Myocyte (in vitro differentiated cells): ENCODE measurements around the gene MYL6B. TPM values are rescaled to one million over a fixed set of nuclear protein-coding genes. Genes with fewer than 3 reads are reported as not detected.
A peak's percentile ranks its signal among the peaks of the same experiment; 100 is the strongest.

ENCODE experiments used
- DNase-seq: peaks from one replicate; pipeline ENCODE4 v3.0.0-alpha.2; 2012; ENCODE audit warnings: low read depth
- total RNA-seq: library from RNA; depleted of rRNA; stranded (reverse); fragments of >200 nt; gene quantifications from 2 replicates; pipeline ENCODE4 v1.2.3, GENCODE V29; 2014

Gene MYL6B
- total RNA-seq, 1 donor from 2014 or later: 3,936 TPM

DNA sequence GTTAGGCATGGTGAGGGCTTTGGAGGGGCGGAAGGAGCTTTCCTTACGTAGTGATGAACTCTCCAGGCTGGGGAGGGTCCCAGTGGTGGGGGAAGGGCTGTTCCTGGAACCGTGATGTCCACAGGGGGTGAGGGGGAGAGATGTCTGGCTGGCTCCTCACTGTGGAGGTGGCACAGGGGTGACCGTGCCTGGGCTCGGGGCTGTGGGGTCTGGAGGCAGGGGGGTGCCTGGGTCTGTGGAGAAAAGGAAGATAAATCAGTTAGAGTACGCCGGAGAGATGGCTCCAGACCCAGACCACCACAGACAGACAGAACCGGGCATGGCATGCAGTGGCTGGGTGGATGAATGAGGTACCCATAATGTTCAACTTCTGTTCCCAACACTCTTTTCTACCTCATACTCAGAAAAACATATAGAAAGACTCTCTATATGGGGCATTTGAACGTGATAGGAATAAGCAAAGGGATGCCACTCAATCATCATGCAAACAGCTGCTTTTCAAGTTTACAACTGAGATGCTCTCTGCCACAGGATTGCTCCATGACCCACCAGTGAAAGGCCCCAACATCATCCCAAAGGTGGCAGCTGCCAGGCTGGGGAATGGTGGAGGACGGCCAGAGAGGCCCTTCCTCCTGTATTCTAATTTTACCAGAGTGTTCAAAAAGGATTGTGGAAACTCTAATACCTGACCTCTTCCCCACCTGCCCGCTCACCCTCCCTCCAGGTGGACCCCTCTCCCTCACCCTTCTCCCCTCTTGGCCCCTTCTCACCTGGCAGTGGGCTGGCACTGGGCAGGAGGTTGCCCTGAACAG lies 11.4 kb downstream of the MYL6B start:
- peak; percentile 60 for DNase-seq

DNA sequence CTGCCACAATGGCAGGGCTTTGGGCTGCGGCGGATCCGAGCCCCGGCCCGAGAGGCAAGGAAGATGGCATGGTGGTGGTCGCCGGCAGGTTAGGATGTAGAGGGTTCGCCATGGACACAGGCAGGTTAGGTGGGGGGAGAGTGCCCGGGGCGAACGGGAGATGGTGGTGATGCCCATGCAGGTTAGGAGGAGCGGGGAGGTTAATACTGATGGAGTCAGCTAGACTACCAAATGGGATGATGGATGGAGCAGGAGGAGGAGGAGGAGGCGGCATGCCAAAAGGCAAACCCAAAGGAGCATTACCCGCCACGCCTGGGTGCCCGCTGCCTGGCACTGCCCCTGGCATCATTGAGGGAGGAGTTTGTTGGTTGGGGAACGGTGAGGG lies 11.9 kb downstream of the MYL6B start:
- peak; percentile 18 for DNase-seq

DNA sequence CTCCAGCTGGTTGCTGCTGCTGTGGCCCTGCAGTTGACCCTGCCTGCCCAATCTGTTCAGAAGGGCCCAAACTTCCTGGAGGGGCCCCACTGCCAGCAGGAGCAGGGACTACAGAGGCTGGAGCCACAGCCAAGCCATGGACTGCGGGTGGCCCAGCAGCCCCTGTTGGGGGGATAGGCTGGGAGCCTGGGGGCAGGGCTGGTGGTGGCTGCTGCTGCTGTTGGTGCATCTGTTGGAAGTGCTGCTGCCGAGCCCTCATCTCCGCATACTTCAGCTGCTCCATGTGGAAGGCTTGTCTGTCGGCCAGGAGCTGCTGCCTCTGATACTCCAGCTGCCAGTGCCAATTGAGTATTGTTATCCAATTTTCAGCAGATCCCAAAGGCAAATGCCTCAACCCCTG lies 13.0 kb downstream of the MYL6B start:
- peak; percentile 82 for DNase-seq

- no peak for DNase-seq
These were observed 16.9 kb downstream of the MYL6B start for GRCh38 chr12:56169229-56169759.

- DNase-seq: no peak
These were observed 20.5 kb downstream of the MYL6B start for GRCh38 chr12:56172839-56173238.

- DNase-seq: no peak
These were observed 26.0 kb downstream of the MYL6B start for GRCh38 chr12:56178347-56178746.

- DNase-seq: no peak
These were observed 34.6 kb downstream of the MYL6B start for GRCh38 chr12:56186957-56187356.

DNA sequence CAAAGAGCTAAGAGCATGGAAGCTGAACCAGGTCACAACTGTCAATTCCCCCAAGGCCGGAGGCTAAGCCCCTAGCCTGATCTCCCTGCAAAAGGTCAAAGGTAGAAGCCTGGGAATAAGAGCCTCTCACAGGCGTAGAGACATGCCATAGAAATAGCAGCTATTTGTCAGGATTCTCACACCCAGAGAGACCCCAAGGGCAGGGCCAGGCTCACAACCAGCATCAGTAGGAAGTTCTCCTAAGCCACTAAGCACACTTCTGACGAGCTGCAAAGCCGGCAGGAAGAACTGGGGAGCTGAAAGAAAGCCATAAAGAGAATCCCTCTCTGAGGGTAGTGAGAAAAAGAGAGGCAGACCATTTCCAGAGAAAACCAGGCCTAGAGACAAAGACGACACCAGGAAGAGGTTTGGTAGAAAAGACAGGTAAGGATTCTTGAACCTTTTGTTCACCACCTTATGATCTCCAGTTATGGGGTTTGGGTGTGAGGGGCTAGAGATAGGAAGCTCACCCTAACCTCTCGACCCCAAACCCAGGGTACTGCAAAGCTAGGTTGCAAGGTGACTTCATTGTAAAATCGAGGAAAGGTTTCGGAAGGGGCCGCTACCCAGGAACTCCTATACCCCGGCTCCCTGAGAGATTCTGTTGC lies 35.9 kb downstream of the MYL6B start:
- DNase-seq: no peak

GRCh38 chr12:56188778-56189098 lies 36.4 kb downstream of the MYL6B start:
- DNase-seq: no peak

DNA sequence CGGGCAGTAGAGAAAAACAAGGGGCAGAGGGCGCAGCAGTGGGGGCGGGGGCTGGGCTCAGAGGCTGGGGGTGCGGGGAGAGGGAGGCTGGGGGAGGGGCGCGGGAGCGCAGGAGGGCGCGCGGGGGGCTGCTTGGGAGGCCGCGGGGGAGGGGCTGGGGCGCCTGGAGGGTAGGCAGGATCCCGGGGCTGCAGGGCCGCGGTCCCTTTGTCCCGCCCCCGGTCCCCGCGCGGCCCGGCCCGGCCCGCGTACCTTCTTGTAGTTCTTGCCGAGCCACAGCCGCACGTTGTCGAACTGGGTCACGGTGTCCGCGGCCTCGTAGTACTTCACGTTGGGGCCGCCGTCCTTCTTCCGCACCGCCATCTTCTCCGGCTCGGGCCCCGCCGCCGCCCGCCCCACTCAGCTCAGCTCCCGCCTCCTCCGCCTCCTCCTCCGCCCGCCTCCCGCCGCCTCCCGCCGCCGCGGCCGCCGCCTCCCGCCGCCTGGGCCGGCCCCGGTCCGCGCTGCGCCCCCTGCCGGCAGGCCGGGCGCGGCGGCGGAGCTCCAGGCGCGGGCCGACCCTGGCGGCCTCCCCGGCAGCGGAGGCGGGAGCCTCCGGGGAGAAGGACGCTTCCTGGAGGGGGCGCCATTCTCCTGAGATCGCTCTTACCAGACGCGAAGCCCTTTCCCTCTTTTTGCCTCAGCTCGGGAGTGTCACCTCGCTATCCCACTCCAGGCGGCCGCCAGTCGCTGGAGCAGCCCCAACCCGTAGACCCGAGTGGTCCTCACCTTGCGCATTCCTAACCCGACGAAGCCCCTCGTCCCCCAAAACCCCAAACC lies 36.9 kb downstream of the MYL6B start, which contains the start of gene SMARCC2:
Gene SMARCC2, minus strand, starts transcription at position 385 of the 819 bp plus-strand sequence. Its CDS starts 22 bp downstream, at position 363.
- DNase-seq: peak; percentile 90

- peak; percentile 86 for DNase-seq
These were observed 37.7 kb downstream of the MYL6B start for GRCh38 chr12:56189918-56190694.

GRCh38 chr12:56190695-56191155 lies 38.3 kb downstream of the MYL6B start:
- no peak for DNase-seq

- no peak for DNase-seq
These were observed 40.2 kb downstream of the MYL6B start for GRCh38 chr12:56192582-56192981.

DNA sequence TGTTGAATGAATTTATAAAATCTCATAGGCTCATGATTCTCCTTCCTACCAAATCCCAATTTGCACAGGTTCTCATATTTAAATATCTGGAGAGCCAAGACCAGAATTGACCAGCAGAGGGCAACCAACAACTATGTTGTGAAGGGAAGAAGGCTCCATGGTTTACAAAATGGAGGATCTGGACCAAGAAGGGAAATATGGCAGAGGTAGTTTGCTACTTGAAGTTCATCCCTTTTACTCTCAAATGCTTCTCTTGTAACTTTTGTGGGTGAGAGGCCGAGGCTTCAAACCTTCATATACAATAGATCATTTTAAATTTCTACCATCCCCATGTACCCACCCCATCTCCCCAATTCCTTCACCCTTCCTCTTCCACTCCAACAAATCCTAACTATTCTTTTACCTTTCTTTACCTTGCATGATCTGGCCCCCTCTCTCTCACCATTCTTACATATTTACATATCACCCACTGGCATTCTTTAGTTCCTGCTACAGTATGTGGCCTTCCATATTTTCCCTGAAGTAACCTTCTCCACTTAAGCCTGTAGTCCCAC lies 40.7 kb downstream of the MYL6B start:
- peak; percentile 91 for DNase-seq

DNA sequence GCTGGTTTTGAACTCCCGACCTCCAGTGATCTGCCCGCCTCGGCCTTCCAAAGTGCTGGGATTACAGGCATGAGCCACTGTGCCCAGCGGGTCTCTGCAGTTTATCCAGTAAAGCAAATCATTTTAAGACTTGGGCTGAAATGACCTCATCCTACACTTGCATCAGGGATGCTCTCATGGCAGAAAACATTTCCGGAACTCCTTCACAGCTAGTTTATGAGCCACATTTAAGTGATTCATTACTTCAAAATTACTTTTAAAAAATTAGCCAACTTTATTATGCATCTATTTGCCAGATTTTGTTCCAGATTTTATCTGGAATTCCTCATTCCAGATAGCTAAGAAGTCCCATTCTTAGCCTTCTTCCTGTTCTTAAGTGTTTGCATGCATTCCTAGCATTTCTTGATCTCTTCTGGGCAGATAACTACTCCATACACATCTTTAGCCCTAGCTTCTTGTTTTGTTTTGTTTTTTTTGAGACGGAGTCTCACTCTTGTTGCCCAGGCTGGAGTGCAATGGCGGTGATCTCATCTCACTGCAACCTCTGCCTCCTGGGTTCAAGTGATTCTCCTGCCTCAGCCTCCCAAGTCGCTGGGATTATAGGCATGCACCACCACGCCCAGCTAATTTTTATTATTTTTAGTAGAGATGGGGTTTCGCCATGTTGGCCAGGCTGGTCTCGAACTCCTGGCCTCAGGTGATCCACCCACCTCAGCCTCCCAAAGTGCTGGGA lies 44.6 kb downstream of the MYL6B start:
- DNase-seq: peak; percentile 42

DNA sequence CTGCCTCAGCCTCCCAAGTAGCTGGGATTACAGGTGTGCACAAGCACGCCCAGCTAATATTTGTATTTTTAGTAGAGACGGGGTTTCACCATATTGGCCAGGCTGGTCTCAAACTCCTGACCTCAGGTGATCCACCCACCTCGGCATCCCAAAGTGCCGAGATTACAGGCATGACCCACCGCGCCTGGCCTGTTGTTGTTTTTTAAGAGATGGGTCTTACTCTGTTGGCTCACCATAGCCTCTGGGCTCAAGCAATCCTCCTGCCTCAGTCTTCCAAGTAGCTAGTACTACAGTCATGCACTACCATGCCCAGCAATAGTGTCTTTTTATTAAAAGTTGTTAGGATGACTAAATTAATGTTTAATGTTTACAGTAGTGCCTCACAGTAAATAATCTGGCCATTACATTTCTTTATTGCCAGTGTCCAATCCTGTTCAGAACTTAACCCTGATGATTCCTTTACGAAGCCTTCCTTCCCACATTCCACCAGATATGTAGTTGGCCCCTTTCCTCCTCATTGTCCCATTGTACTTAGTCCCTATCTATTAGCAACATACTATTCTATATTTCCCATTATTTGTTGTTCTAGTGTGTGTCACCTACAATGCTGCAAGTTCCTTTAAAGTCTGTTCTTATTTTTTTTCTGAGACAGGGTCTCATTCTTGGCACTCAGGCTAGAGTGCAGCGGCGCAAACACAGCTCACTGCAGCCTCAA lies 45.7 kb downstream of the MYL6B start:
- no peak for DNase-seq

DNA sequence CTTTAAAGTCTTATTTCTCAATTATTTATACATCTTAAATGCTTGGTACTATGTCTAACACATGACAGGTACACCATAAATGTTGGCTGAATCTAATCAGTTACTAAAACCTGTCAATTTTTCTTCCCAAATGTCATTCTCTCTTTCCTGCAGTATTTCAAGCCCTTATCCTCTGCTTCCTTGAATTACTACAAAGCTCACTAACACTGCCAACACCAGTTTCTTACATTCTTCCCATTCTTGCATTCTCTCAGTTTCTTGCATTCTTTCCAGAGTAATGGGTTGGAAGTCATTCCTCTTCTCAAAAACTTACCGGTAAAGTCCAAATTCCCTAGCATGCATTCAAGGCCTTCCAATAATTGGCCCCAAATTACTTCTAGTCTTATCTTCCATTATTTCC lies 46.4 kb downstream of the MYL6B start:
- no peak for DNase-seq

DNA sequence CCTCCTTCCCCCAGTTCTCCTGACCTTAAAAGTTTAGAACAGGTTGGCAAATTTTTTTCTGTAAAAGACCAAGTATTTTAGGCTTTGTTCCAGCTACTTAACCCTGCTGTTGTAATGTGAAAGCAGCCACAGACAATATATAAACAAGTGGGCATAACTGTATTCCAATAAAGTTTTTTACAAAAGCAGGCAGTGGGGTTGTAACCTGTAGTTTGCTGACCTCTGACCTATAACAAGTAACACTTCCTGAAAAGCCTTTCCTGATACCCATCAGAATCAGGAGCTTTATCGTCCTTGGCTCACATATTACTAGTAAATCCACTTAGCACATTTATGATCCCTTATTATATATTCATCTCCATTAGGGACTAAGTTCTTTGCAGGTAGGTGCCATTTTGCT lies 50.0 kb downstream of the MYL6B start:
- DNase-seq: no peak

GRCh38 chr12:56202838-56203237 lies 50.5 kb downstream of the MYL6B start:
- DNase-seq: no peak
